Head of caudate nucleus (tissue), 42 donors: Measurements from ENCODE around the gene MAD1L1.
A peak's percentile ranks its signal among the peaks of the same experiment; 100 is the strongest.

Experiments
- DNase-seq, 42 donors: peaks; one replicate each; pipeline versions ENCODE4 v3.0.0 to v3.0.0-alpha.2; 2020 to 2021; ENCODE audit warnings: mixed read lengths in 7 of 42
- intact Hi-C: fragments of 100-400 bp; cut with DNase I; formaldehyde crosslinking; loops from one replicate; pipeline ENCODE4 v1.15.0; 2022

The MAD1L1 gene

GRCh38 chr7:1922870-1923236 lies 309.9 kb downstream of the MAD1L1 start:
- intact Hi-C loops, result no loop called here
- DNase-seq, result no peak

DNA sequence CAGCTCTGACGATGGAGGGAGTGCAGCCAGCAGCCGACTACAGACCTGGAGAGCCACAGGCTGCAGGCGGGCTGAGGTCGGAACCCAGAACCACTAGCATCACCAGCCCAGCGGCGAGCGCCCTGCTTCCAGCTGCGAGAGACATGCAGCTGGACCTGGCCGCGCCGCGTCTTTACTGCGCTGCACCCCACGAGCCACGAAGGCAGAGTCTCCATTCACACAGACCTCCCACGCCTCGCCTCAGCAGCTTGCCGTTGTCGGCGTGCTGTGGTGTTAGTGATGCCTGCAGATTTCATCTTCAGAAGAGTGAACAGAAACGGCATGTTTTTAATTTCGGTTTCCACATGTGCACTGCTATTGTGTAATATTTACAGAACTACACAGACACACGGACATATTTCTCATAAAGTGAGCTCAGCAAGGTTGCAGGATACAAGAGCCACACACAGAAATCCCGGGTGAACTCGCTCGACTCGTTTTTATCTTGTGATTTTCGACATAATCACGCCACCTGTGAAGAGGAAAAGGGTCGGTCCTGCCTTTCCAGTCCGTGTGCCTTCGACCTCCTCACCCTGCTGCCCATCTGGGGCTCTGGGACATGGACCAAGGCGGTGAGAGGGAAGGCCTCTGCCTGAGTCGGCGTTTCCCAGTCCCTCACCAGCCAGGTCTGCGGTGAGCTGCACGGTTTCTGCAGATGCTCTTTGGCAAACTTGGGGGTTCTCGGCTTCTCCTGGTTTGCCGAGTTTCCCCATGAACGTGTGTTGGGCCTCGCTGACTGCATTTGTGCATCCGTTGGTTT lies 310.5 kb downstream of the MAD1L1 start:
- no peak for DNase-seq
- intact Hi-C loops, result no loop called here

- intact Hi-C loops, result no loop called here
- DNase-seq, result no peak
These were observed 311.9 kb downstream of the MAD1L1 start for GRCh38 chr7:1920881-1921280.

DNA sequence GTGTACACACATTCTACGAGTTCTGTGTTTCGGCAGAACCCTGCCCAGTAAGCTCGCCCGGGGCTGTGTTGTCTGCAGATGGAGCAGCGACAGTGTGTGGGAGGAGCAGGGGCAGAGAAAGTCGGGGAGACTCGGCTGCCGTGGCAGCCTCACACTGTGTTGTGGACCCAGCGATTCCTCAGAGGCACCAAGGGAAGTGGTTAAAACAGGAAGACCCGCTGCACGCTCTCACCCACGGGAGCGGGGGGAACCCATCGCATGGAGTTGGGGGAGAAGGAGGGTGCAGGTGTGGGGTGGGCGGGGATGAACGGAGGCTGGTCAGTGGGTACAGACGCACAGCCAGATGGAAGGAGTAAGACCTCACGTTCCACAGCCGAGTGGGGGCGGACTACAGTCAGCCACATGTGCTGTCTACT lies 312.5 kb downstream of the MAD1L1 start:
- intact Hi-C loops, result no loop called here
- peak in 1 of 42 donors; percentile 3 for DNase-seq

- intact Hi-C loops, result no loop called here
These were observed 313.0 kb downstream of the MAD1L1 start for GRCh38 chr7:1919539-1920265.

DNA sequence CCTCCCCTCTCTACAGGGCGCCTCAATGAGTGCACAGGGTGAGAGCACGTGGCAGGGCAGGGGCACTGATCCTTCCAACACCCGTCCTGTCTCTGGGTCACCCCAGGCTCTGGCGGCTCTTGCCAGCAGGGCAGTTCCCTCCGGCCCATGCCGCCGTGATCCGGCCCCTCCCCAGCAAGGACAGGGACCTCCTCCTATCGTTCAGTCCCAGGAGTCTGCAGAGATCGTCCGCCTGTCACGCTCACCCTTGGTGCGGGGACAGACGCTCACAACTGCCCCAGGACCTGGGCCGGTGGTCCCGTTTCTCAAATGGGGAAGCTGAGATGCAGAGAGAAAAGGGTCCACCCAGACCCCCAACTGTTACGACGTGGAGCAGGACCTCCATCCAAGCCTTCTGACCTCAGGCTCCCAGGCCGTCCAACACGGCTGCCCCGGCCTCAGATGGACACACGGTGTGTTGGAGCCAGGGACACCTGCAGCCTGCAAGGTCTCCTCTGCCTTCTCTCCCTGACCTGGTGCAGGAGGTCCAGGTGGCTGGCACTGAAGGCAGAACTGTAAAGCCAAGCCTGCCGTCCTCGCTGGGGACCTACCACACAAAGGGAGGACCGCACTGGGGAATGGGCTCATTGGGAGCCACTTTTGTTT lies 313.7 kb downstream of the MAD1L1 start:
- DNase-seq, result no peak
- intact Hi-C loops, result no loop called here

More at GRCh38 chr7:1919539-1920265, 313.0 kb downstream of the MAD1L1 start:
- DNase-seq, result peak in 40 of 42 donors; percentile 30 to 88 (median 71)

GRCh38 chr7:1918063-1918645 lies 314.6 kb downstream of the MAD1L1 start:
- intact Hi-C loops, result no loop called here
- peak in 1 of 42 donors; percentile 2 for DNase-seq

GRCh38 chr7:1917221-1918062 lies 315.3 kb downstream of the MAD1L1 start:
- no peak for DNase-seq

DNA sequence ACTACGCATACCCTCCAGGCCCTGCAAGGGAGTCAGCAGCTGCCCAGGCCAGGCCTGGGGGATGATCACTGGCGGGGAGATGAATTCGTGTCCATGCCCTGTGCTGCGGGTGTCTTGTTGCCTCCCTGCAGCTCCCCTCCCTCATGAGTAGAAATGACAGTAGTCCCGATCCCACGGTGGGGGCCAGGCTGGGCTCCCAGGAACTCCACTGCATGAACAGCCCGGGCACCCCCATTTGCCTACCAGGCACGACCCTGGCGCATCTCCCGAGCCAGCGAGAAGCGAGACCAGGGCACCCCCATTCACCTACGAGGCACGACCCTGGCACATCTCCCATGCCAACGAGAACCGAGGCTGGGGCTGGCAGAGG lies 316.2 kb downstream of the MAD1L1 start:
- intact Hi-C loops, result no loop called here

More at GRCh38 chr7:1917221-1918062, 315.3 kb downstream of the MAD1L1 start:
- intact Hi-C loops, result no loop called here

DNA sequence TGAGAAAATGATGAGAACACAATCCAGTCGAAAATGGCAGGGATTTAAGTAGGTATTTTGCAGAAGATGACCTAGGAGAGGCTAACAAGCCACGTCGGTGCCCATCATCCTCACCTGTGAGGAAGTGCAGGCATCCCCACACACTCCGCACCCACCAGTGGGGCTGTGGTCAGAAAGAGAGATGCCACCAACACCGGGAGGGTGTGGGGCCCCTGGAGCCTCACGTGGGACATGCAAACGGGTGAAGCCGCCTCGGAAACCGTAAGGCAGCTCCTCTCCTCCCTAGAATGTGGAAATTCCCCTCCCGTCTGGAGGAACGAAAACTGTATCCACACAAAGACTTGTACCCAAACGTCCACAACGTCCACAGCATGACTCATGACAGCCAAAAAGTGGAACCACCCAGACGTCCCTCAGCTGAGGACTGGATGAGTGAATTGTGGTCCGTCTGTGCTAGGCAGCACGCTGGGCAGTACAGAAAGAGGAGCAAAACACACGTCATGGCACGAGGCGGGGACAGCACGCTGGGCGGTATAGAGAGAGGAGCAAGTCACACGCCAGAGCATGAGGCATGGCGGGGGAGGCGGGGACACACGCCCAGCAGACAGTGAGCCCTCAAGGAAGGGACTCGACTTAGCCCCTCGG lies 316.7 kb downstream of the MAD1L1 start:
- DNase-seq, result no peak

More for the DNA sequence above, 316.2 kb downstream of the MAD1L1 start:
- DNase-seq, result no peak

GRCh38 chr7:1915326-1915725 lies 317.4 kb downstream of the MAD1L1 start:
- intact Hi-C loops, result no loop called here
- DNase-seq, result no peak

More for the DNA sequence above, 316.7 kb downstream of the MAD1L1 start:
- intact Hi-C loops, result no loop called here

- DNase-seq, result no peak
These were observed 318.0 kb downstream of the MAD1L1 start for GRCh38 chr7:1914743-1915142.

GRCh38 chr7:1914321-1914720 lies 318.4 kb downstream of the MAD1L1 start:
- intact Hi-C loops, result no loop called here
- no peak for DNase-seq

More at GRCh38 chr7:1914743-1915142, 318.0 kb downstream of the MAD1L1 start:
- intact Hi-C loops, result no loop called here

DNA sequence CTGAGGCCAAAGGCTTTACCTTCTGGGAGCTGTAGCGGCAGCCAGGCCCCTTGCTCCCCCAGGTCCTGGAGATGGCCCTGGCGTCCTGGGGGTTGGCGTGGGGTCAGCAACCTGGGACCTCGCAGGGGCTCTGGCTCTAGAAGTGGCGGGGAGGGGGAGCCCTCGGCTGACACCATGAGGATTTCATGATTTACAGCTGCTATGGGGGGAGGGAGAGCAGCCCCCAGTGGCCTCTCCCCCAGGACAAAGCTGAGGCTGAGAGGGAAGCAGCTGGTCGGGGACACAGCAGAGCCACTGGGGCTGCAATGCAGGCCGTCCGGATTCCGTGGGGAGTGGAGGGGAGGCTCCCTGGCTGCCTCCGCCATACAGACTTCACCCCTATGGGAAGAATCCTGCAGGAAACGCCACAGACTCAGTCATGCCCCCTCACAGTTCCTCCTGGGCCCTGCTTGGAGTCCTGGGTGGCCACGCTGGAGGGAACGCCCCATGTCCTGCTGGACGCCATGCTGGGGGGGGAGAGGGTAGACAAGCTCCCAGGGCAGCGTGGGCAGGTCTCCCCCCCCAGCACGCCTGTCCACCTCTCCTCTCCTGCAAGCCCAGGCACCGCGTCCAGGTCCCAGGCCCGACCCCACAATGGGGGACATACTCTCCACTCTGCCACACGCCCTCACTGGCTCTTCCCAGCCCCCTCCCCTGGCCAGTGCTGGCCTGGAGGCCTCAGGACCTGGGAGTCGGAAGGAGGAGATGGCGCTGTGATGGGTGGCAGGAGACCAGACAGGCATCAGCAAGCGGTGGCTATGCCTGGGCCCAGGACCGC lies 319.1 kb downstream of the MAD1L1 start:
- no peak for DNase-seq
- intact Hi-C loops, result no loop called here

- intact Hi-C loops, result no loop called here
- DNase-seq, result no peak
These were observed 319.9 kb downstream of the MAD1L1 start for GRCh38 chr7:1912593-1913465.

DNA sequence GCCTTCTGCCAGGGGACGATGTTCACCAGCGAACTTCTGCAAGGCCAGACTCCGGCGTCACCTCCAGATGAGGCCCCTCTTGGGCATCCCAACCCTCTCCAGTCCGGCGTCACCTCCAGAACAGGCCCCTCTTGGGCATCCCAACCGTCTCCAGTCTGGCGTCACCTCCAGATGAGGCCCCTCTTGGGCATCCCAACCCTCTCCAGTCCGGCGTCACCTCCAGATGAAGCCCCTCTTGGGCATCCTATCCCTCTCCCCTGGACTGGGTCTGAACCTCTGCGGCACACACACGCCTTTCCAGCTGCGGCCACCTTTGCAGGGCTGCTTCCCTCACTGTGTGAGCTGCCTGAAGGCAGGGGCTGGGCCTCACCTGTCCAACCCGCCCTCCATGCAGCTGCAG lies 321.2 kb downstream of the MAD1L1 start:
- intact Hi-C loops, result no loop called here
- no peak for DNase-seq
